HG03378 (cell line): ENCODE results near the gene DYNLT1.
"Not testable (repeated sequence)": the region's sequence is repeated elsewhere in the genome, so short reads cannot be mapped to it uniquely, and the experiment has no call there.

ENCODE experiments used
- ATAC-seq: cut with Tn5 transposase; IDR thresholded peaks from one replicate; pipeline ENCODE4 v1.9.1; 2021; ENCODE audit warnings: mild to moderate bottlenecking, moderate library complexity; ENCODE audit not compliant: unreplicated experiment

The DYNLT1 gene

GRCh38 chr6:158624684-158625682 is 19.6 kb downstream of the DYNLT1 start:
- ATAC-seq: no peak

- ATAC-seq: no peak
Measured at GRCh38 chr6:158622545-158623190, 21.9 kb downstream of the DYNLT1 start.

DNA sequence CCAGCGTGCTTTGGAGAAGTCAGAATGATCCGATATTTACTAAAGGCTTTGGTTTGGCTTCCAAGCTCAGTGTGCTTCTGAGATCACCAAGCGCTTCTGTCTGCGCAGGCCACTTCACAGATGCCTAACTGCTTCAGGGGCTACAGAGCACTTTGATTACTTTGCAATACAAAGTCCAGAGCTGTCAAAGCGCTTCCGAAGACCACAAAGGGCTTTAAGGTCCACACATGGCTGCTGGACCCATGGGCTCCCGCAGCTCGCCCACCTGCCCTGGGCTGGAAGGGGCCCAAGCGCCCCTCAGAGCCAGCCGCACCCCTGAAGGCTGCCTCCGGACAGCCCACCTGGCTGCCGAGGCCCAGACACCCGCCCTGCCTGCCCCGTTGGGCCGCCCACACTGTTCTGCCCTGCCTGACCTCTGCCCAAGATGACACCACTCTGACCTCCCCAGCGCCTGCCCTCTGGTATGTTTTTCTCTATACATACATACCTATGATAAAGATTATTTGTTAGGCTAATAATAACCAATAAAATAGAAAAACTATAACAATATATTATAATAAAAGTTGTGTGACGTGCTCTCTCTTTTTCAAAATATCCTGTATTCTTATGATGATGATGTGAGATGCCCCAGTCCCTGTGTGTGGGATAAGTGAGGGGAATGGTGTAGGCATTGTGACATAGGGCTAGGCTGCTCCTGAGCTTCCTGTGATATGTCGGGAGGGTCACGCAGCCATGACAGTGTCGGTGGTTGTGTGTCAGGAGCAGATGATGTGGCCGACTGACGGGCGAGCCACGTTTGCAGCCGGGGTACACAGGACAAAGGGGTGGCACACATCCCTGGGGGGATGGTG is 22.6 kb downstream of the DYNLT1 start:
- ATAC-seq: no peak

- no peak for ATAC-seq
Measured at GRCh38 chr6:158620963-158621693, 23.4 kb downstream of the DYNLT1 start.

GRCh38 chr6:158619922-158620801 is 24.4 kb downstream of the DYNLT1 start:
- no peak for ATAC-seq

- not testable (repeated sequence) for ATAC-seq
Measured at GRCh38 chr6:158618289-158618688, 26.3 kb downstream of the DYNLT1 start.

GRCh38 chr6:158614606-158615005 is 29.9 kb downstream of the DYNLT1 start:
- not testable (repeated sequence) for ATAC-seq

DNA sequence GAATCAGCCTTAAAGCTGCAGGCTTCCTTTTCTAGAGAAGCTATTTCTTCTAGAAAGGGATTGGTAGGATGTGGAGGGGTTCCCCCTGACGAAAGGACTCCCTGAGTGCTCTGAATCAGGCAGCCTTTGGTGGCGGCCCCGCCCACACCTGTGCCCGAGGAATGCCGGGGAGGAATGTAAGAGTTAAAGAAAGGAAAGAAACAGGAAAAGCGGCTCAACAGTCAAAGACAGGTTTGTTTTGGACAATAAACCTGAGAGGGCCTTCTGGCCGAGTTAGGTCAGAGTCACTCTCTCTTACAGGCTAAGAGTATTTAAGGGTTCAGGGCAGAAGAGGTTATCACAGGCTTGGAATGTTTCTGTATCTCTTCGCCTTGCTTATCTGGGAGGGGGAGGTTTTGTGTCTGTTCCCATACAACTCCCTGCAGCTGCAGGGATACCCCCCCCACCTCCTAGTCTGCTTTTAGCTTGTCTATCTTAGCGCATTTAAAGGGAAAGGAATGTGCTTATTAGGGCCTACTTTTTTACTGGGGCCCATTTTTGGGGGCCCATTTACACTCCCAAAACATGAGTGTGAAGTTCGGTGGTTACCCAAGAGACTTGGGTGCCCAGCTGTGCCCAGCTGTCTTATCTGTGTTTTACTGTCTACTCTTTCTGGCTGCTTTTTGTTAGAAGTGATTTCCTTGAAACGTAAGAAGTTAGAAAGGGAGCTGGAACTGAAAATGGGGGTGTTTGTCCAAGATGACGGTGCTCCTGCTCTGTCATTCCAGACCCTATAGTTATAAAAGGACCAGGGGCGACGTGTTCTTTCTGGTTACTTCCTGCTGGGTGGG is 32.8 kb downstream of the DYNLT1 start:
- ATAC-seq: no peak

DNA sequence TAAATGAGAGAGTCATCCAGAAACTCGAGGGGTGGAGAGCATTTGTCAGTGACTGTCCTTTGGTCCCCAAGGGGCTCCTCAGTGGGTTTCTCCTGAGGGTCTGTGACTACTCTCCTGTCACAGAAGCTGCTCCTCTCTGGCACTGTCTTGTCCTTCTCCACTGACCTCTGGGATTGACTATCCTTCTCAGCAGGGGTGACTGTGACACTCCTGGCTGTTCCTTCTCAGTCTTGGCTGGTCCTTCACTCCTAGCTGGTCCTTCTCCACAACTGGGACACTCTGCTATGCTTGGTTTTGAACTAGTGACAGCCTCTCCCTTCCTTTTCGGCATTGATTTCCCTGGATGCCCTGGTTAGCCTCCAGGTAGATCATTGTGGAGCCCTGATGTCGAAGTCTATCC is 33.5 kb downstream of the DYNLT1 start:
- no peak for ATAC-seq

DNA sequence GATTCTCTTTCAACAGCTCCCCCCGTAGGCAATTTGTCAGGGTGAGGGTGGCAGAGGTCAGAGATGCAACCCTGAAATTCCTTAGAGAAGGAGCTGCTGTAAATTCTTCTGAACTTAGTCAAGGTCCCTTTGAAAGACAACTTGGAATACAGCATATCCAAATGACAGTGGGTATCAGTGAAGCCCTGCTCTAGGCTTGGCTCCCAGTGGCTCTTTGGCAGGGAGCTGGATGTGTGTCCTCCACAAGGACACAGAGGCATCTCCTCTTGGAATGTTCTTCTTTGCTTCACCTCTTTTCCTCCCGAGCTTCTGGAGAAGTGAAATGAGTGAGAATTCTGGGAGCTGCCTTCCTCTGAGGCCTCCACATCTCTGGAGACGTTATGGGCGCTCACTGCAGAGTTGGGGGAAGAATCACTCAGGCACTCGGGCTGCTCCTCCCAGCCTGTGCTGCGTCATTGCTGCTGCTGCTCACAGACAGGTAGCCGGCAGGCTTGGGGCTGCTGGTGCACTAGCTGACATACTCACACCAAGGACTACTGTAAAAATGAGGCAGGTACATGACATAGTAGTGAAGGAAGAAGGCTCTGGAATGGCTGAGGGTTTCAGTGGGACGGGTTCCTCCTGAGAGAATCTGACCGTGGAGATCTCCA is 34.1 kb downstream of the DYNLT1 start:
- no peak for ATAC-seq

DNA sequence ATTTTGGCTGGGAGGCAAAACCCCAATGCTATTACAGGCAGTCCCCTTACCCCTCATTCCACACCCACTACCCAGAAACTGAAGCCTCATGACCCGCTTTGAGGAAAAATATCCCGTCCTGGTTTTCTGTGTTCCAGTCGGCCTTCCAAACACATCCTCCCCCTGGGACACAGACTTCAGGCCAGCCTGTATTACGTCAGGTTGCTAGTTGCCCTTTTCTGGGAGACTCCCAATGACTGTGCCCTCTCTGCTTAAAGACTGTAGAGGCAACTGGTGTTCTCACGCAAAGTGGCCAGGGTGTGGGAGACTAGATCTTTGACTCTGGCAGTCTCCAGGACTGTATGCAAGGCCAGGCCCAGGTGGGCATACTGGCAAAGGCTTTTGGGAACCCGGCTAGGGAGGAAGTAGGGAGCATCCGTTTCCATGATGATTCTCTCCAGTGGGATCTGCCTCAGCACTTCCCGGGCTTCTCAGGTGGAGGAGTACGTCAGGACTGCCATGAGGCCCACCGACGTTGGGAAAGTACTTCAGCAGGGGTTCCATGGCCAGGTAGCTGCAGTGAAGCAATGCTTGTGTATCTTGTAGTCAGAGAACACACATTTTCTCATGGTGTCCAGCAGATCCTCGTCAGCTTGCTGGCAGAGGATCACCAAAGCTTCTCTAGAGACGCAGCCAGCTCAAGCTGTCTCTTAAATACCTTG is 34.9 kb downstream of the DYNLT1 start:
- ATAC-seq: no peak

DNA sequence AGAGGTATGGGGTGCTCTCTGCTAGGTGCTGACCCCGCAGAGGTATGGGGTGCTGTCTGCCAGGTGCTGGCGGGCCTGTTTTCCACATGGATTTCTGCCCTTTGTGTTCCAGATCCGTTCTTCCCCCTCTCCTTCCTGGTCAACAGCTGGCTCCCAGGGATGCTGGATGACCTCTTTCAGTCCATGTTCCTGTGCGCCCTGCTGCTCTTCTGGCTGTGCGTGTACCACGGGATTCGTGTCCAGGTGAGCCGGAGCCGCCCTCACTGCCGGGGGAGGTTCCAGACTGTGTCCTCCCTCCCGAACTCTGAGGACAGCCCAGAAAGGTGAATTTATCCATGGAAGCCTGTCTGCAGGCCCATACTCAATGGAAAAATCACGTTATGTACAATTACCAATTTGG is 36.3 kb downstream of the DYNLT1 start:
- ATAC-seq: no peak

DNA sequence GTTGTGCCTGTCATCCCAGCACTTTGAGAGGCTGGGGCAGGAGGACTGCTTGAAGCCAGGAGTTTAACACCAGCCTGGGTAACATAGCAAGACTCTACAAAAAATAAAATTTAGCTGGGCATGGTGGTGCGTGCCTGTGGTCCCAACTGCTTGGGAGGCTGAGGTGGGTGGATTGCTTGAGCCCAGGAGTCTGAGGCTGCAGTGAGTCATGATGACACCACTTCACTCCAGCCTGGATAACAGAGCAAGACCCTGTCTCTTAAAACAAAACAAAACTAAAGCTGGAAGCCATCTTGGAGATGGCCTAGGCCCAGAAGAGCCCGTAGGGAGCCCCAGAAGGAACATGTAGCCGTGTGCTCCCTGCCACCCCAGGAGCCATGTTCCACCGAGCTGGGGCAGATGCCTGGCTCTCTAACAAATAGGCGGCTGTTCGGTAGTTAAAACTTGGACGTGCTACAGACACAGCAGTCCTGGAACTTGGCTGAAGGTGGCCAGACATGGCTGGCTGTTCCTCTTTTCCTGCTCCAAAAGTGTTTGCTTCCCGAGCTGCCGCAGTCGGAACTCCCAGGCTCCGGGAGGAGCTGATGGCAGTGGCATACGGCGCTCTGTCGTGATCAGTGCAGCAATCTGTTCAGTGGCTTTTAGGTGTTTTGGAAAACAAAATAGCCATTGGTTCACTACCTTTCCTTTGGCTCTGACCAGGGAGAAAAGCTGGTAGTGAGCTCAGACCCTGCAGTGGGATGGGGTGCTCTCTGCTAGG is 37.0 kb downstream of the DYNLT1 start:
- no peak for ATAC-seq

DNA sequence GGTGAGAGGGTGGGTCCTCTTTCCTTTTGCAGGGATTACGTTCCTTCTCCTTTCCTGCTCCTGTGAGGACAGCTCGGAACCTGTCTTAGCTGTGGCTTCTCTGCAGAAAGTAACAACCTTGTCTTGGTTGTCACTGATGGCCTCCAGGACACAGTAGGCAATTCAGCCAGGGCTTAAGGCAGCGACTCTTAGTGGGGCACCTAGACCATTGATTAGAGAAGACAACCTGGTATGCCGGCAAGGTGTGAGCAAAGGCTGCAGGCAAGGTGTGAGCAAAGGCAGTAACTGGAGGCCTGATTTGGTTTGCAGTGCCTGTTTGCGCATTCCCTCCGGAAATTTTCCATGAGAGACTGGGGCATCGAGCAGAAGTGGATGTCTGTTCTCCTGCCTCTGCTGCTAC is 37.6 kb downstream of the DYNLT1 start:
- no peak for ATAC-seq

DNA sequence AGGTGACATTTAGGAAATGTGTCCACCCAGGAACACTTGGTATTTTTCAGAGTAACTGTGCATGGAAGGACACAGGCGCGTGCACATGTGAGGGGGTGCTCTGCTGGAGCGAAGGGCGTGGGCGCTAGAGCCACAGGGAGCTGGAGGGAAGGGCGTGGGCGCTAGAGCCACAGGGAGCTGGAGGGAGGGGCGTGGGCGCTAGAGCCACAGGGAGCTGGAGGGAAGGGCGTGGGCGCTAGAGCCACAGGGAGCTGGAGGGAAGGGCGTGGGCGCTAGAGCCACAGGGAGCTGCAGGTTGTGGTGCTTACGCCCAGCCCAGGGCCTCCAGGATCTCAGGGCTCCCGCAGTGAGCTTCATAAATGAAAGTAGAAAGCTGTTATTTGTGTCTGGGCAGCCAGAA is 38.5 kb downstream of the DYNLT1 start:
- not testable (repeated sequence) for ATAC-seq

DNA sequence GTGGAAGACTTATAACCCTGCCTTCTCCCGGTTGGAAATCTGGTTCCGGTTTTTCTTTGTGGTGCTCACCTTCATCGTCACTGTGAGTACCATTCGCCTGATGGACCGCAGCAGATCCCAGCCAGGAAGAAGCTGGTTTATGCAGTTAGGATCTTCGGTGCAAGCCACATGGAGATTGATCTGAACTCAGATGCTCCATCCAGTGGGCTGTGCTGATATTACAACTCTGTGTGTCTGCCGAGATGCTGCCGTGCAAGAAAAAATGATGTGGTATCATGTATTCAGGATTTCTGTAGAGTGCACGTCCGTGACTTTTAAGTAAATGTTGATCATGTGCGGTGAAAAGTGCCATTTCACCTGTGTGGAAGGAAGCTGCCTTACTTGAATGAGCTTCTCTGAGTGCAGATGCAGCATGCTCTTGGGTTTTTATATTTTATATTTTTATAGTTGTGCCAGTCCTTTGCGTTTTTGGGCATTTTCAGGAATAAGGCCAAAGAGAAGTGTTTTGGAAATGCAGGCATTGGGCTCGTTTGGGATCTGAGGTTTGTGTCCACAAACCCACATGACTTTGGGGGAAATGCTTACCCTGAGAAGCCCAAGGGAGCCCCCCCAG is 39.2 kb downstream of the DYNLT1 start:
- ATAC-seq: no peak
